OCI-LY3 (cell line): Measurements from ENCODE around the gene RNF169.

Experiments
- H2AFZ ChIP-seq: fragments of 200-600, 300-600 bp; shearing (Covaris generic); 2 replicates; pipeline ENCODE4 v1.6.0; 2014; ENCODE audit warnings: antibody characterized with exemption, low read depth, low read length
- H3K27ac ChIP-seq: fragments of 200-600, 300-600 bp; sonication (generic); 2 replicates; pipeline ENCODE4 v1.5.1; 2014; ENCODE audit warnings: mild to moderate bottlenecking, low read length, moderate library complexity, mixed read lengths
- H3K27me3 ChIP-seq: fragments of 200-600, 300-600 bp; sonication (generic); 2 replicates; pipeline ENCODE4 v1.6.1; 2014; ENCODE audit warnings: low read depth, low read length, mixed read lengths
- H3K36me3 ChIP-seq: fragments of 200-600, 300-600 bp; sonication (generic); replicated peaks from 2 replicates; pipeline ENCODE3; 2014; ENCODE audit warnings: low read depth, low read length, mixed read lengths
- H3K4me1 ChIP-seq: fragments of 300-600, 200-600 bp; sonication (generic); 2 replicates; pipeline ENCODE4 v1.6.1; 2014; ENCODE audit warnings: low read length, mixed read lengths
- H3K4me2 ChIP-seq: fragments of 200-600, 300-600 bp; sonication (generic); 2 replicates; pipeline ENCODE4 v1.6.1; 2014; ENCODE audit warnings: low read length, mixed read lengths
- H3K4me3 ChIP-seq: fragments of 300-600, 200-600 bp; sonication (generic); 2 replicates; pipeline ENCODE4 v1.5.1; 2014; ENCODE audit warnings: antibody characterized with exemption, mild to moderate bottlenecking, low read length, moderate library complexity
- H3K79me2 ChIP-seq: fragments of 300-600, 200-600 bp; shearing (Covaris generic); 2 replicates; pipeline ENCODE4 v1.6.1; 2014; ENCODE audit warnings: mild to moderate bottlenecking, low read length, mixed read lengths
- H3K9ac ChIP-seq: fragments of 300-600, 200-600 bp; shearing (Covaris generic); 2 replicates; pipeline ENCODE4 v1.6.0; 2014; ENCODE audit warnings: mild to moderate bottlenecking, low read length, moderate library complexity
- H3K9me3 ChIP-seq: fragments of 200-600, 300-600 bp; shearing (Covaris generic); 2 replicates; pipeline ENCODE4 v1.6.1; 2014; ENCODE audit warnings: low read length, mixed read lengths; ENCODE audit not compliant: insufficient read depth
- H4K20me1 ChIP-seq: fragments of 200-600, 300-600 bp; sonication (generic); 2 replicates; pipeline ENCODE4 v1.6.1; 2016; ENCODE audit warnings: low read length, mixed read lengths; ENCODE audit not compliant: insufficient read depth
- EZH2phosphoT487 ChIP-seq: fragments of 200-600 bp; shearing (Covaris generic); IDR thresholded peaks from 2 replicates; pipeline ENCODE4 v1.6.1; 2018; ENCODE audit warnings: antibody characterized with exemption, mixed run types, low read depth
- TF ChIP-seq, protein P1 (sequence below): fragments of 200-600, 300-600 bp; sonication (generic); IDR thresholded peaks from 2 replicates; pipeline ENCODE4 v1.5.1; 2014; ENCODE audit warnings: antibody characterized with exemption, low read length, low read depth

RNF169 gene

DNA sequence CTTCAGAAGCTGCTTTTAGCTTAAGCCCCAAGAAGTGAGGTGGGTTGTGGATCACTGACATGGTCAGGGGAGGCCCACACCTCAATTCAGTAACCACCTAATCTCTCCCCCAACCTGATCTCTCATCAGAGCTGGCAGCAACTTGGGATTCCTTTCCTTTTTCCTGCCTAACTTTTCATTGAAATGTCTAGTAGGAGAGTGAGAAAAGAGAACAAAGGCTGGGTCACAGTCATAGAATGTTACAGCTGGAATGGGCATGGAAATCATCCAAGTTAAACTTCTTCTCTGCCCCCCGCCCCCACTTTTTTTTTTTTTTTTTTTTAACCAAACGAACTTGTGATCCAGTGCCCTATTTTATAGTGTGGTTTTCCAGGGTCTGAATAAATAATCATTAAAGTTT is 91.8 kb downstream of the RNF169 start:
- H3K27ac ChIP-seq: no peak overlapping the region
- no peak overlapping the region for H3K9ac ChIP-seq
- H3K4me1 ChIP-seq: peaks cover 7% of the 10 kb centered on the region
- H3K9me3 ChIP-seq: no peaks in the 10 kb centered on the region
- H3K4me2 ChIP-seq: no peak overlapping the region
- H3K79me2 ChIP-seq: no peaks in the 10 kb centered on the region
- H3K27me3 ChIP-seq: no peaks in the 10 kb centered on the region
- no peaks in the 10 kb centered on the region for H4K20me1 ChIP-seq
- H2AFZ ChIP-seq: no peak overlapping the region
- TF ChIP-seq, protein P1, sequence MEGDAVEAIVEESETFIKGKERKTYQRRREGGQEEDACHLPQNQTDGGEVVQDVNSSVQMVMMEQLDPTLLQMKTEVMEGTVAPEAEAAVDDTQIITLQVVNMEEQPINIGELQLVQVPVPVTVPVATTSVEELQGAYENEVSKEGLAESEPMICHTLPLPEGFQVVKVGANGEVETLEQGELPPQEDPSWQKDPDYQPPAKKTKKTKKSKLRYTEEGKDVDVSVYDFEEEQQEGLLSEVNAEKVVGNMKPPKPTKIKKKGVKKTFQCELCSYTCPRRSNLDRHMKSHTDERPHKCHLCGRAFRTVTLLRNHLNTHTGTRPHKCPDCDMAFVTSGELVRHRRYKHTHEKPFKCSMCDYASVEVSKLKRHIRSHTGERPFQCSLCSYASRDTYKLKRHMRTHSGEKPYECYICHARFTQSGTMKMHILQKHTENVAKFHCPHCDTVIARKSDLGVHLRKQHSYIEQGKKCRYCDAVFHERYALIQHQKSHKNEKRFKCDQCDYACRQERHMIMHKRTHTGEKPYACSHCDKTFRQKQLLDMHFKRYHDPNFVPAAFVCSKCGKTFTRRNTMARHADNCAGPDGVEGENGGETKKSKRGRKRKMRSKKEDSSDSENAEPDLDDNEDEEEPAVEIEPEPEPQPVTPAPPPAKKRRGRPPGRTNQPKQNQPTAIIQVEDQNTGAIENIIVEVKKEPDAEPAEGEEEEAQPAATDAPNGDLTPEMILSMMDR: no peak
- TF ChIP-seq EZH2phosphoT487: no peak
- no peak overlapping the region for H3K4me3 ChIP-seq
- H3K36me3 ChIP-seq: peaks cover 71% of the 10 kb centered on the region

DNA sequence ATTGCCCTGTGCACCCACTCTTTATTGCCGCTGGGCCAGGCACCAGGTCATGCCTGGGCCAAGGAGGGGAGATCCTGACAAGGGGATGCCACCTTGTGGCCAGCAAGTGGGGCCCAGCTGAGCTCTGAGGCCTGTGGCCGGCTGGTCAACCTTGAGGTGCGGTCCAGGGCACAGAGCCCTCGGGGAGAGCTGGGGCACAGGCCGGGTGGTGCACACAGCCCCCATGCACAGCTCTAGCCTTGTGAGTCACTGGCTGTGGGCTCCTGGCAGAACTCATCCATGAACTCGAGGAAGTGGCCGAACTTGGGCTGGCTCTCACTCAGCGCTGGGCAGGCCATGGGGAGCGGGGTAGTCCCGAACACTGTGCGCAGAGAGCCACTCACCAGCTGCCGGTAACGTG is 94.3 kb downstream of the RNF169 start:
- no peak overlapping the region for H3K27ac ChIP-seq
- peaks cover 7% of the 10 kb centered on the region for H3K4me1 ChIP-seq
- no peak overlapping the region for H2AFZ ChIP-seq
- H3K9ac ChIP-seq: no peak overlapping the region
- no peak overlapping the region for H3K4me3 ChIP-seq
- no peaks in the 10 kb centered on the region for H3K79me2 ChIP-seq
- TF ChIP-seq, protein P1: no peak
- no peak for TF ChIP-seq EZH2phosphoT487
- no peak overlapping the region for H3K4me2 ChIP-seq
- H3K27me3 ChIP-seq: no peaks in the 10 kb centered on the region
- peaks cover 55% of the 10 kb centered on the region for H3K36me3 ChIP-seq
- H4K20me1 ChIP-seq: no peaks in the 10 kb centered on the region
- H3K9me3 ChIP-seq: no peaks in the 10 kb centered on the region

DNA sequence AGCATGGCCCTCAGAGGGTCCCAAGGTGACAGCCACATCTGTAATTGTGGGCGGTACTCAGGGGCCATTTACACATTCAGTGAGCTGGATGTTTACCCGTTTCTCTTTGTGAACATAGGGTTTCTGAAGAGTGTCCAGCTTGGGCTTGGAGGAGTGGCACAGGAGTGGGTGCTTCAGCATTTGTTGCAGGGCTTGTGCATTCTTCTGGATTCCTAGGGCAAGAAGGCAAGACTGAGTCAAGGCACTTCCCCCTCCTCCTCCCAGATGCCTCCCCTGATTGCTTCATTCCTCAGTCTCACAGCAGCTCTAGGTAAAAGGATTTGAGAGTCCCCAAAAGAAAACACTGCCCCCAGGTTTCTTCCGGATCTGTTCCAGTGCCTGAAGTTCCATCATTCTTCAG is 95.4 kb downstream of the RNF169 start:
- H3K27me3 ChIP-seq: no peaks in the 10 kb centered on the region
- H3K27ac ChIP-seq: no peak overlapping the region
- no peak overlapping the region for H2AFZ ChIP-seq
- no peak overlapping the region for H3K4me3 ChIP-seq
- H3K9ac ChIP-seq: no peak overlapping the region
- peaks cover 49% of the 10 kb centered on the region for H3K36me3 ChIP-seq
- H3K79me2 ChIP-seq: no peaks in the 10 kb centered on the region
- H3K4me2 ChIP-seq: no peak overlapping the region
- no peaks in the 10 kb centered on the region for H4K20me1 ChIP-seq
- peaks cover 6% of the 10 kb centered on the region for H3K4me1 ChIP-seq
- H3K9me3 ChIP-seq: no peaks in the 10 kb centered on the region
- TF ChIP-seq EZH2phosphoT487: no peak
- TF ChIP-seq, protein P1: no peak

DNA sequence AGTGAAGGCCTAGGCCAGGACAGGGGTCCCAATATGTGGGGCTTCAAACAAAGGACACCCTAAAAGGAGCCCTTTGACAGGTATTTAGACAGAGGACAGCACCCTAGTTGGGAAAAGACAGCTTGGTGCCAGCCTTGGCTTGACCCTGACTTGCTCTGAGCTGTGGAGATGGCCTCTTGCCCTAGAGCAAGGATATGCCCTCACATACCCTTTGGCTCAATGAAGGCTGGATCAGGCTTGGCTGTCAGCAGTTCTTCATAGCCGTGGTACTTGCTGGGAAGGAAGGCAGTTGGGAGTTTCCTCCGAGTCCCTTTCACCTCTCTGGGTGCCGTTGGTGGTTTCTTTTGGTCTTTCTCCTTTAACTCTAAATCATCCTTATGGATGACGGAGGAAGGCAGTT is 96.2 kb downstream of the RNF169 start:
- H4K20me1 ChIP-seq: no peaks in the 10 kb centered on the region
- peaks cover 50% of the 10 kb centered on the region for H3K36me3 ChIP-seq
- H3K27ac ChIP-seq: no peak overlapping the region
- TF ChIP-seq, protein P1: no peak
- no peak for TF ChIP-seq EZH2phosphoT487
- no peaks in the 10 kb centered on the region for H3K9me3 ChIP-seq
- no peaks in the 10 kb centered on the region for H3K79me2 ChIP-seq
- no peak overlapping the region for H3K4me3 ChIP-seq
- no peaks in the 10 kb centered on the region for H3K27me3 ChIP-seq
- H3K4me2 ChIP-seq: no peak overlapping the region
- H3K9ac ChIP-seq: no peak overlapping the region
- no peak overlapping the region for H2AFZ ChIP-seq
- no peaks in the 10 kb centered on the region for H3K4me1 ChIP-seq
